Peyer's patch (tissue), 4 donors: Measurements from ENCODE around the gene SSBP1. TPM values are rescaled to one million over a fixed set of nuclear protein-coding genes. Genes with fewer than 3 reads are reported as not detected.

Source experiments
- DNase-seq, 3 donors: peaks; one replicate each; pipeline ENCODE4 v3.0.0-alpha.2; 2017 to 2019
- H3K27ac ChIP-seq, 4 donors: fragments of 200-600 bp; sonication (generic); one replicate each; pipeline ENCODE4 v1.5.1; 2016 to 2019
- H3K27me3 ChIP-seq, 2 donors: fragments of 200-600 bp; sonication (generic); one replicate each; pipeline ENCODE4 v1.5.1; 2019
- H3K36me3 ChIP-seq, 3 donors: fragments of 200-600 bp; sonication (generic); one replicate each; pipeline ENCODE4 v1.5.1; 2016 to 2019
- H3K4me1 ChIP-seq, 4 donors: fragments of 200-600 bp; sonication (generic); one replicate each; pipeline ENCODE4 v1.5.1; 2016 to 2019
- H3K4me3 ChIP-seq, 4 donors: fragments of 200-600 bp; sonication (generic); 1 replicate in 3 of 4; 2 replicates in 1 of 4; pipeline ENCODE4 v1.5.1; 2016 to 2019; ENCODE audit warnings: mild to moderate bottlenecking in 1 of 4
- H3K9me3 ChIP-seq, 4 donors: fragments of 200-600 bp; sonication (generic); one replicate each; pipeline ENCODE4 v1.5.1; 2016 to 2019; ENCODE audit warnings: mild to moderate bottlenecking in 1 of 4
- POLR2A ChIP-seq, 2 donors: fragments of 450-650 bp; IDR thresholded peaks; one replicate each; pipeline ENCODE4 v1.5.1; 2017; ENCODE audit warnings: antibody characterized with exemption in 2 of 2, mild to moderate bottlenecking in 2 of 2, moderate library complexity in 2 of 2
- total RNA-seq, 4 donors: library from RNA; depleted of rRNA; stranded (reverse); fragments of >200 nt; gene quantifications; one replicate each; pipeline ENCODE4 v1.1.0, GENCODE V29; 2016
- TF ChIP-seq, protein P1 (sequence below), 6 experiments: fragments of 450-650 bp in 4 of 6; fragments of 200-600 bp in 2 of 6; sonication (generic) in 1 of 6; IDR thresholded peaks; one replicate each; pipeline ENCODE4 v1.5.1; 2017 to 2019; ENCODE audit warnings: antibody characterized with exemption in 6 of 6, mild to moderate bottlenecking in 3 of 6, moderate library complexity in 1 of 6

Gene SSBP1
- total RNA-seq, 4 donors from 2014 or later: 54.4 to 106 (median 67.7) TPM

- Histone ChIP-seq H3K36me3 (no peaks in the 10 kb centered on the region), H3K27ac (no peak overlapping the region), H3K27me3 (no peaks in the 10 kb centered on the region), H3K4me1 (peaks cover 0 to 7% (median 0%) of the 10 kb centered on the region in 4 donors), H3K9me3 (no peaks in the 10 kb centered on the region), H3K4me3 (no peak overlapping the region)
- DNase-seq: no peak
- TF ChIP-seq POLR2A (IDR thresholded peaks at IDR 0.05): no peak
- TF ChIP-seq, protein P1, sequence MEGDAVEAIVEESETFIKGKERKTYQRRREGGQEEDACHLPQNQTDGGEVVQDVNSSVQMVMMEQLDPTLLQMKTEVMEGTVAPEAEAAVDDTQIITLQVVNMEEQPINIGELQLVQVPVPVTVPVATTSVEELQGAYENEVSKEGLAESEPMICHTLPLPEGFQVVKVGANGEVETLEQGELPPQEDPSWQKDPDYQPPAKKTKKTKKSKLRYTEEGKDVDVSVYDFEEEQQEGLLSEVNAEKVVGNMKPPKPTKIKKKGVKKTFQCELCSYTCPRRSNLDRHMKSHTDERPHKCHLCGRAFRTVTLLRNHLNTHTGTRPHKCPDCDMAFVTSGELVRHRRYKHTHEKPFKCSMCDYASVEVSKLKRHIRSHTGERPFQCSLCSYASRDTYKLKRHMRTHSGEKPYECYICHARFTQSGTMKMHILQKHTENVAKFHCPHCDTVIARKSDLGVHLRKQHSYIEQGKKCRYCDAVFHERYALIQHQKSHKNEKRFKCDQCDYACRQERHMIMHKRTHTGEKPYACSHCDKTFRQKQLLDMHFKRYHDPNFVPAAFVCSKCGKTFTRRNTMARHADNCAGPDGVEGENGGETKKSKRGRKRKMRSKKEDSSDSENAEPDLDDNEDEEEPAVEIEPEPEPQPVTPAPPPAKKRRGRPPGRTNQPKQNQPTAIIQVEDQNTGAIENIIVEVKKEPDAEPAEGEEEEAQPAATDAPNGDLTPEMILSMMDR (IDR thresholded peaks at IDR 0.05): no peak
Observed at GRCh38 chr7:141710301-141710700, 27.9 kb upstream of the SSBP1 start.

DNA sequence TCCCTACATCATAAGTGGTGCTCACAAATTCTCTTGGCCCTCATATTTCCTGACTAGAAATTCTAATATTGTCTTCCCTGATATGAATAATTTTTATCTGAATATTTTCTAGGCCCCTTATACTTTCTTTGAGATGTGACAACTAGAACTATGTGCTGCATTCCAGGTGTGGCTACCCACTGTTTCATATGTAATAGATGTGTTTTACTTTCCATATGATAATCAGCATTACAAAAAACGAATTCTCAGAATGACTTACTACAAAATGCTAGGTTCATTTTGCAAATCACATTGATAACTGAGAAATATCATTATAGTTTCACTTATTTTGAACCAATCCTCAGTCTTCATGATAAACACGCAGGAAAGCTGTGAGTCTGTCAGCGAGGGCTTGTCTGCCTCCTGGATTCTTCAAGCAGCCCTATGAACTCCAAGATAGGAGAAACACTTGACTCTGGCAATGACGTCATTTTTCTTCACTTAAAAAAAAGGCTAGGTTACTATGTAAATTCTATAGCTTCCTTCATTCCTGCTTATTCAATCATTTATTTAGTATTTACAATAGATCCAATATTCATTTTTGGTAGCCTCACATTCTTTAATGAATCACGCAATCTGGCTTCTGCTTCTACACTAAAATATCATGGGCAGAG is 25.4 kb upstream of the SSBP1 start:
- no peak overlapping the region for H3K27ac ChIP-seq
- no peaks in the 10 kb centered on the region for H3K27me3 ChIP-seq
- TF ChIP-seq, protein P1 (IDR thresholded peaks at IDR 0.05): no peak
- no peak for TF ChIP-seq POLR2A (IDR thresholded peaks at IDR 0.05)
- H3K4me1 ChIP-seq: no peaks in the 10 kb centered on the region
- H3K36me3 ChIP-seq: no peaks in the 10 kb centered on the region
- DNase-seq: no peak
- H3K4me3 ChIP-seq: no peak overlapping the region
- H3K9me3 ChIP-seq: no peaks in the 10 kb centered on the region

- Histone ChIP-seq H3K27ac (no peak overlapping the region), H3K36me3 (no peaks in the 10 kb centered on the region), H3K4me1 (no peaks in the 10 kb centered on the region), H3K4me3 (no peak overlapping the region), H3K27me3 (no peaks in the 10 kb centered on the region), H3K9me3 (no peaks in the 10 kb centered on the region)
- DNase-seq: no peak
- TF ChIP-seq, protein P1 (IDR thresholded peaks at IDR 0.05): no peak
- TF ChIP-seq POLR2A (IDR thresholded peaks at IDR 0.05): no peak
Observed at GRCh38 chr7:141713890-141714289, 24.3 kb upstream of the SSBP1 start.

DNA sequence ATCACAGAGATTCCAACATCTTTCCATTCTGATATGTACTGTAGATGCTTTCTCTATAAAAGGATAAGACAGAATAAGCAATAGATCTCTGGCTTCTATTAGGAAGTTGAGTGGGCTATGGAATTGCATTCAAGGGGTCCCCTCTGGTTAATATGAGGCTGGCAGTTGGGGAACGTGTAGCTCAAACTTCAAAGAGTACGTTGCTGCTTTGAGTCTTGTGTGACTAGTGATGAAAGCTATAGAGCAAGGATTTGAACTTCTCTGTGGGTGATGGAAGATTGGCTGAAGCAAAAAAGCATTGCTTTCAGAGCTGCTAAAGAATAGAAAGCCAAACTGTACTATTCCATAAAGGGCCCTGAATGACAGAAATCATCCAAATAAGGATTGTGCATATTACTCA is 23.6 kb upstream of the SSBP1 start:
- H3K27me3 ChIP-seq: no peaks in the 10 kb centered on the region
- TF ChIP-seq POLR2A (IDR thresholded peaks at IDR 0.05): no peak
- TF ChIP-seq, protein P1 (IDR thresholded peaks at IDR 0.05): no peak
- no peaks in the 10 kb centered on the region for H3K36me3 ChIP-seq
- no peak overlapping the region for H3K4me3 ChIP-seq
- no peak for DNase-seq
- H3K9me3 ChIP-seq: no peaks in the 10 kb centered on the region
- no peaks in the 10 kb centered on the region for H3K4me1 ChIP-seq
- no peak overlapping the region for H3K27ac ChIP-seq

GRCh38 chr7:141715018-141715417 is 23.1 kb upstream of the SSBP1 start:
- Histone ChIP-seq H3K9me3 (no peaks in the 10 kb centered on the region), H3K4me1 (no peaks in the 10 kb centered on the region), H3K4me3 (no peak overlapping the region), H3K27me3 (no peaks in the 10 kb centered on the region), H3K36me3 (no peaks in the 10 kb centered on the region), H3K27ac (no peak overlapping the region)
- DNase-seq: no peak
- no peak for TF ChIP-seq POLR2A (IDR thresholded peaks at IDR 0.05)

DNA sequence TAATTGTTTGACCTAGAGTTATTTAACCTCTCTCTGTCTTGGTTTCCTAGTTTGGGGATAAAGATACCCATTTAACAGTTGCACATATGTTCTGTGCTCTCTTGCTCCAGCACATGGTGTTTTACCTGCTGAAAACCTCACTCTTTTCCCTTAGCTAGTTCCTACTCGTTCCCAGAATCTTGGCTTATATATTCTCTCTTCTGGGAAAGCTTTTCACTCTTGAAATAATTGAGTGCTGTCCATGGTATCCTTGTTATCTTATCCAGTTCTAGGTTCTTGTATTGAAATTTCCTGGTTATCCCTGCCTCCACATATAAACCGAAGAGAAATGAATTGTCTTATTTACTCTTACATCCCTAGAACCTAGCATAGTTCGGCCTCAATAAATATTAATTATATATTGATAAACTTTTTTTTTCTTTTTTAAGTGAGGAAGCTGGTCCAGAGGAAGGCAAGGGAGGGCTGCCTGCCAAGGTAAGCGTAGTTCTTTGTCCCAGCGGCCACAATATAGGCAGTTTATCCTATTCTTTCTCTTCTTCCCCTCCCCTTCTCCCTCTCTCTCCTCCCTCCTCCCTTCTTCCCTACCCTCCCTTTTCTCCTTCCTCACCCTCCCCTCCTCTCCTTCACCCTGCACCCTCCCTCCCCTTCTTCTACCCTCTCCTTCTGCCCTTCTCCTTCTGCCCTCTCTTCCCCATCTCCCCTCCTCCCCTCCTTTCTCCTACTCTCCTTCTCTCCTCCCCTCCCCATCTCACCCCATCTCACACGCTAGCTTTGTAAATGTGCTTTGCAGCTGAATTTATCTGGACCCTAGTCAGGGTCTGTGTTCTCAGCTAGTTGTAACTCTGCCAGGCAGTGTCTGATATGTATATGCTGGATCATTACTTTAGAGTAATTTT is 22.1 kb upstream of the SSBP1 start:
- Histone ChIP-seq H3K27me3 (no peaks in the 10 kb centered on the region), H3K36me3 (no peaks in the 10 kb centered on the region), H3K4me3 (no peak overlapping the region), H3K9me3 (no peaks in the 10 kb centered on the region), H3K27ac (no peak overlapping the region), H3K4me1 (no peaks in the 10 kb centered on the region)
- DNase-seq: no peak
- no peak for TF ChIP-seq POLR2A (IDR thresholded peaks at IDR 0.05)
- TF ChIP-seq, protein P1 (IDR thresholded peaks at IDR 0.05): no peak
